ENCODE data around the gene NEDD4L. TPM values are rescaled to one million over a fixed set of nuclear protein-coding genes. Genes with fewer than 3 reads are reported as not detected.

Gene NEDD4L
- total RNA-seq, 4 donors from 2014 or later: 32.5 to 65.6 (median 43.4) TPM

- no peak for TF ChIP-seq CTCF (IDR thresholded peaks at IDR 0.05; ENCODE audit: low read depth)
Observed at GRCh38 chr18:58359620-58360019, 315.6 kb downstream of the NEDD4L start.

GRCh38 chr18:58360324-58360723, 316.3 kb downstream of the NEDD4L start:
- TF ChIP-seq CTCF (IDR thresholded peaks at IDR 0.05; ENCODE audit: low read depth): no peak

- TF ChIP-seq CTCF (IDR thresholded peaks at IDR 0.05; ENCODE audit: low read depth): no peak
Observed at GRCh38 chr18:58361212-58361611, 317.2 kb downstream of the NEDD4L start.

- no peak for TF ChIP-seq CTCF (IDR thresholded peaks at IDR 0.05; ENCODE audit: low read depth)
Observed at GRCh38 chr18:58362027-58362575, 318.1 kb downstream of the NEDD4L start.

- TF ChIP-seq CTCF (IDR thresholded peaks at IDR 0.05; ENCODE audit: low read depth): no peak
Observed at GRCh38 chr18:58362829-58363271, 318.8 kb downstream of the NEDD4L start.

GRCh38 chr18:58363767-58364540, 319.9 kb downstream of the NEDD4L start:
- no peak for TF ChIP-seq CTCF (IDR thresholded peaks at IDR 0.05; ENCODE audit: low read depth)

- TF ChIP-seq CTCF (IDR thresholded peaks at IDR 0.05; ENCODE audit: low read depth): no peak
Observed at GRCh38 chr18:58364876-58365528, 321.0 kb downstream of the NEDD4L start.
